Neural cell (in vitro differentiated cells): Measurements from ENCODE around the gene CYB5B. TPM values are rescaled to one million over a fixed set of nuclear protein-coding genes. Genes with fewer than 3 reads are reported as not detected.

Source experiments
- H2AFZ ChIP-seq: fragments of 200-600, 300-800 bp; sonication (generic), shearing (Covaris generic); 2 replicates; pipeline ENCODE4 v1.6.0; 2014; ENCODE audit warnings: low read depth, mild to moderate bottlenecking, antibody characterized with exemption, low read length, moderate library complexity
- H3F3A ChIP-seq: fragments of 200-600 bp; shearing (Covaris generic); 2 replicates; pipeline ENCODE4 v1.6.1; 2016; ENCODE audit warnings: mild to moderate bottlenecking, moderate library complexity, mixed read lengths, antibody characterized with exemption, low read length; ENCODE audit not compliant: insufficient read depth, poor library complexity, severe bottlenecking
- H3K27ac ChIP-seq: fragments of 200-600, 300-800 bp; sonication (generic), shearing (Covaris generic); 2 replicates; pipeline ENCODE4 v1.5.1; 2014; ENCODE audit warnings: mild to moderate bottlenecking, low read length, moderate library complexity
- H3K27me3 ChIP-seq: fragments of 300-800, 200-600 bp; sonication (generic), shearing (Covaris generic); 2 replicates; pipeline ENCODE4 v1.6.0; 2014; ENCODE audit warnings: mild to moderate bottlenecking, low read depth, low read length, moderate library complexity; ENCODE audit not compliant: insufficient read depth
- H3K36me3 ChIP-seq: fragments of 300-800, 200-600 bp; sonication (generic), shearing (Covaris generic); 2 replicates; pipeline ENCODE4 v1.5.1; 2014; ENCODE audit warnings: mild to moderate bottlenecking, antibody characterized with exemption, low read length, moderate library complexity; ENCODE audit not compliant: insufficient read depth
- H3K4me2 ChIP-seq: fragments of 300-800, 200-600 bp; sonication (generic), shearing (Covaris generic); 2 replicates; pipeline ENCODE4 v1.6.0; 2014; ENCODE audit warnings: mild to moderate bottlenecking, low read length
- H3K4me3 ChIP-seq: fragments of 300-800, 200-600 bp; sonication (generic), shearing (Covaris generic); 2 replicates; pipeline ENCODE4 v1.5.1; 2014; ENCODE audit warnings: mild to moderate bottlenecking, low read length, moderate library complexity
- H3K79me2 ChIP-seq: fragments of 200-600 bp; shearing (Covaris generic); replicated peaks from 2 replicates; pipeline ENCODE4 v1.6.0; 2014; ENCODE audit warnings: mild to moderate bottlenecking, low read length, moderate library complexity; ENCODE audit not compliant: insufficient read depth
- H3K9ac ChIP-seq: fragments of 300-800, 200-600 bp; sonication (generic), shearing (Covaris generic); 2 replicates; pipeline ENCODE4 v1.6.1; 2016; ENCODE audit warnings: mild to moderate bottlenecking, low read length, mixed read lengths
- H3K9me2 ChIP-seq: fragments of 200-600 bp; shearing (Covaris generic); 2 replicates; pipeline ENCODE4 v1.6.1; 2016; ENCODE audit warnings: mild to moderate bottlenecking, low read length, mixed read lengths; ENCODE audit not compliant: insufficient read depth
- H3K9me3 ChIP-seq: fragments of 200-600, 300-800 bp; sonication (generic), shearing (Covaris generic); 2 replicates; pipeline ENCODE4 v1.6.1; 2016; ENCODE audit warnings: mild to moderate bottlenecking, mixed run types, low read length, moderate library complexity, mixed read lengths
- H4K20me1 ChIP-seq: fragments of 200-600 bp; shearing (Covaris generic); 2 replicates; pipeline ENCODE4 v1.6.1; 2016; ENCODE audit warnings: mild to moderate bottlenecking, mixed run types; ENCODE audit not compliant: insufficient read depth
- EP300 ChIP-seq: fragments of 450-650 bp; conservative IDR thresholded peaks from 2 replicates; pipeline ENCODE4 v1.6.1; 2014; ENCODE audit warnings: antibody characterized with exemption, mild to moderate bottlenecking, moderate library complexity; ENCODE audit not compliant: poor library complexity, severe bottlenecking
- EZH2 ChIP-seq: fragments of 200-600, 300-800 bp; shearing (Covaris generic), sonication (generic); IDR thresholded peaks from 2 replicates; pipeline ENCODE4 v1.6.1; 2014; ENCODE audit warnings: antibody characterized with exemption, low read length, borderline replicate concordance, mild to moderate bottlenecking; ENCODE audit not compliant: insufficient read depth, poor library complexity, severe bottlenecking
- MXI1 ChIP-seq: fragments of 450-650 bp; conservative IDR thresholded peaks from 2 replicates; pipeline ENCODE4 v1.6.1; 2014; ENCODE audit warnings: antibody characterized with exemption, mild to moderate bottlenecking; ENCODE audit not compliant: poor library complexity, severe bottlenecking
- POLR2AphosphoS5 ChIP-seq: IDR thresholded peaks from 2 replicates; pipeline ENCODE4 v1.6.1; 2012
- RAD21 ChIP-seq: fragments of 450-650 bp; conservative IDR thresholded peaks from 2 replicates; pipeline ENCODE4 v1.6.1; 2014; ENCODE audit warnings: antibody characterized with exemption, mild to moderate bottlenecking, moderate library complexity
- SMC3 ChIP-seq: fragments of 450-650 bp; conservative IDR thresholded peaks from 2 replicates; pipeline ENCODE4 v1.6.1; 2014; ENCODE audit warnings: antibody characterized with exemption, mild to moderate bottlenecking, moderate library complexity; ENCODE audit not compliant: poor library complexity
- TAF1 ChIP-seq: IDR thresholded peaks from 2 replicates; pipeline ENCODE4 v1.6.1; 2012; ENCODE audit warnings: low read depth
- polyA plus RNA-seq: library from polyadenylated mRNA; depleted of rRNA; stranded (reverse); fragments of >200 nt; gene quantifications from 2 replicates; pipeline ENCODE4 v1.2.3, GENCODE V29; 2014
- TF ChIP-seq, protein P1 (sequence below): IDR thresholded peaks from 2 replicates; pipeline ENCODE4 v1.6.1; 2012; ENCODE audit warnings: borderline replicate concordance
- TF ChIP-seq, protein P2 (sequence below): fragments of 450-650 bp; IDR thresholded peaks from 2 replicates; pipeline ENCODE4 v1.5.1; 2014; ENCODE audit warnings: antibody characterized with exemption, mild to moderate bottlenecking, moderate library complexity; ENCODE audit not compliant: poor library complexity, severe bottlenecking

The CYB5B gene
- polyA plus RNA-seq, 1 donor from 2014 or later: 70.4 TPM

DNA sequence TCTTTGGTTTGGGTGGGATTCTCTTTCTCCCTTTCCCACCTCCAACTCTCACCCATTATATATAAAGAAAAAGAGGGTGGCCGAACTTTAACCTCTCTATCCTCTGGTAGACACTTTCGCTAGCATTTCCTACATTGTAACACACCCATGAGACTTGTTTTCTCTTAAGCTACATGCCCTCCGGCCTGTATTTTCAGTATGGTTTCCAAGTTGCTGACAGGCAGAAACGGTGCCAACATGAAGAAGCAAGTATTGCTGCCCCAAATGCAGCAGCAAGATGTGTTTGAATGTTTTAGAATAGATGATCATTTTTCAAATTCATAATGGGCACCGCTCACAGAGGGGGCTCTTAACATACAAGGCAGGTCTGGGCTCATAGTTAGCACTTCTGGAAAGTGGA is 18.7 kb upstream of the CYB5B start:
- H3K4me2 ChIP-seq: no peak overlapping the region
- no peaks in the 10 kb centered on the region for H3K36me3 ChIP-seq
- no peak overlapping the region for H2AFZ ChIP-seq
- H3K79me2 ChIP-seq: no peaks in the 10 kb centered on the region
- TF ChIP-seq EP300 (no peak), POLR2AphosphoS5 (no peak), EZH2 (no peak), RAD21 (no peak), SMC3 (no peak), MXI1 (no peak), TAF1 (no peak)
- TF ChIP-seq, protein P1, sequence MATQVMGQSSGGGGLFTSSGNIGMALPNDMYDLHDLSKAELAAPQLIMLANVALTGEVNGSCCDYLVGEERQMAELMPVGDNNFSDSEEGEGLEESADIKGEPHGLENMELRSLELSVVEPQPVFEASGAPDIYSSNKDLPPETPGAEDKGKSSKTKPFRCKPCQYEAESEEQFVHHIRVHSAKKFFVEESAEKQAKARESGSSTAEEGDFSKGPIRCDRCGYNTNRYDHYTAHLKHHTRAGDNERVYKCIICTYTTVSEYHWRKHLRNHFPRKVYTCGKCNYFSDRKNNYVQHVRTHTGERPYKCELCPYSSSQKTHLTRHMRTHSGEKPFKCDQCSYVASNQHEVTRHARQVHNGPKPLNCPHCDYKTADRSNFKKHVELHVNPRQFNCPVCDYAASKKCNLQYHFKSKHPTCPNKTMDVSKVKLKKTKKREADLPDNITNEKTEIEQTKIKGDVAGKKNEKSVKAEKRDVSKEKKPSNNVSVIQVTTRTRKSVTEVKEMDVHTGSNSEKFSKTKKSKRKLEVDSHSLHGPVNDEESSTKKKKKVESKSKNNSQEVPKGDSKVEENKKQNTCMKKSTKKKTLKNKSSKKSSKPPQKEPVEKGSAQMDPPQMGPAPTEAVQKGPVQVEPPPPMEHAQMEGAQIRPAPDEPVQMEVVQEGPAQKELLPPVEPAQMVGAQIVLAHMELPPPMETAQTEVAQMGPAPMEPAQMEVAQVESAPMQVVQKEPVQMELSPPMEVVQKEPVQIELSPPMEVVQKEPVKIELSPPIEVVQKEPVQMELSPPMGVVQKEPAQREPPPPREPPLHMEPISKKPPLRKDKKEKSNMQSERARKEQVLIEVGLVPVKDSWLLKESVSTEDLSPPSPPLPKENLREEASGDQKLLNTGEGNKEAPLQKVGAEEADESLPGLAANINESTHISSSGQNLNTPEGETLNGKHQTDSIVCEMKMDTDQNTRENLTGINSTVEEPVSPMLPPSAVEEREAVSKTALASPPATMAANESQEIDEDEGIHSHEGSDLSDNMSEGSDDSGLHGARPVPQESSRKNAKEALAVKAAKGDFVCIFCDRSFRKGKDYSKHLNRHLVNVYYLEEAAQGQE: no peak
- TF ChIP-seq, protein P2, sequence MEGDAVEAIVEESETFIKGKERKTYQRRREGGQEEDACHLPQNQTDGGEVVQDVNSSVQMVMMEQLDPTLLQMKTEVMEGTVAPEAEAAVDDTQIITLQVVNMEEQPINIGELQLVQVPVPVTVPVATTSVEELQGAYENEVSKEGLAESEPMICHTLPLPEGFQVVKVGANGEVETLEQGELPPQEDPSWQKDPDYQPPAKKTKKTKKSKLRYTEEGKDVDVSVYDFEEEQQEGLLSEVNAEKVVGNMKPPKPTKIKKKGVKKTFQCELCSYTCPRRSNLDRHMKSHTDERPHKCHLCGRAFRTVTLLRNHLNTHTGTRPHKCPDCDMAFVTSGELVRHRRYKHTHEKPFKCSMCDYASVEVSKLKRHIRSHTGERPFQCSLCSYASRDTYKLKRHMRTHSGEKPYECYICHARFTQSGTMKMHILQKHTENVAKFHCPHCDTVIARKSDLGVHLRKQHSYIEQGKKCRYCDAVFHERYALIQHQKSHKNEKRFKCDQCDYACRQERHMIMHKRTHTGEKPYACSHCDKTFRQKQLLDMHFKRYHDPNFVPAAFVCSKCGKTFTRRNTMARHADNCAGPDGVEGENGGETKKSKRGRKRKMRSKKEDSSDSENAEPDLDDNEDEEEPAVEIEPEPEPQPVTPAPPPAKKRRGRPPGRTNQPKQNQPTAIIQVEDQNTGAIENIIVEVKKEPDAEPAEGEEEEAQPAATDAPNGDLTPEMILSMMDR: no peak
- H3K27me3 ChIP-seq: no peaks in the 10 kb centered on the region
- no peaks in the 10 kb centered on the region for H3K9me3 ChIP-seq
- no peak overlapping the region for H3K4me3 ChIP-seq
- no peak overlapping the region for H3K27ac ChIP-seq
- H3F3A ChIP-seq: no peaks in the 10 kb centered on the region
- H4K20me1 ChIP-seq: no peaks in the 10 kb centered on the region
- no peaks in the 10 kb centered on the region for H3K9me2 ChIP-seq
- no peak overlapping the region for H3K9ac ChIP-seq

DNA sequence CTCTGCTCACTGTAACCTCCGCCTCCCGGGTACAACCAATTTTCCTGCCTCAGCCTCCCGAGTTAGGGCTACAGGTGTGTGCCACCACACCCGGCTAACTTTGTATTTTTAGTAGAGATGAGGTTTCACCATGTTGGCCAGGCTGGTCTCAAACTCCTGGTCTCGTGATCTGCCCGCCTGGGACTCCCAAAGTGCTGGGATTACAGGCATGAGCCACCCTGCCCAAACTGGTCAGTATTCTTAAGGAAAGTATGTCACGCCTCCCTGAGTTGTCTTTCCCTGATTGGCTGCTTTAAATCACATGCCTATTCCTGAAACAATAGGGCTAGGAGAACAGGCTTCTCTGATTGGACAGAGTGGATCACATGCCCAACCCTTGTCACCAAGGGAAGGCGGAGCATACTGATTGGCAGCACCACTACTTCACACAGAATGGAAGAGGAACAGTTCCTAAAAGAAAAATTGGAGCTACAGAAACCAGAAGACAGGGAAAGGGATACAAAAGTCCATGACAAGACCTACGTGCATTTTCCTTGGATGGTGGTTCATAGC is 17.6 kb upstream of the CYB5B start:
- no peak overlapping the region for H3K9ac ChIP-seq
- H3K4me3 ChIP-seq: no peak overlapping the region
- no peaks in the 10 kb centered on the region for H3K79me2 ChIP-seq
- no peak overlapping the region for H3K4me2 ChIP-seq
- H2AFZ ChIP-seq: no peak overlapping the region
- H3K27ac ChIP-seq: no peak overlapping the region
- H3K9me3 ChIP-seq: no peaks in the 10 kb centered on the region
- no peaks in the 10 kb centered on the region for H3K36me3 ChIP-seq
- no peaks in the 10 kb centered on the region for H4K20me1 ChIP-seq
- no peaks in the 10 kb centered on the region for H3F3A ChIP-seq
- TF ChIP-seq MXI1 (no peak), TAF1 (no peak)
- TF ChIP-seq, protein P2: no peak
- H3K9me2 ChIP-seq: no peaks in the 10 kb centered on the region
- H3K27me3 ChIP-seq: no peaks in the 10 kb centered on the region
